K562 (cell line): ENCODE measurements around the gene PGAP3. TPM values are rescaled to one million over a fixed set of nuclear protein-coding genes. Genes with fewer than 3 reads are reported as not detected.

Experiments used
- ATAC-seq: fragments of 200-7000 bp; cut with Tn5 transposase; 3 replicates; pipeline ENCODE4 v1.9.1; 2020; ENCODE audit warnings: moderate library complexity
- BruUV-seq: library from RNA; stranded (reverse); fragments of 400-500 nt; replicated peaks from 2 replicates; lab custom pipeline; 2021; lab: Mats Ljungman, UMichigan
- CTCF ChIA-PET: fragments of 300-600 bp; formaldehyde crosslinking; extraction: SDS; loops from one replicate; lab custom pipeline; 2021; ENCODE audit warnings: low intra/inter-chr PET ratio; lab: Yijun Ruan, JAX
- POLR2A ChIA-PET: fragments of 300-600, 350-650 bp; sonication (Branson Sonifier 250); formaldehyde crosslinking; extraction: SDS; loops from one replicate; lab custom pipeline; 2021; ENCODE audit warnings: antibody characterized with exemption, inconsistent platforms; lab: Yijun Ruan, JAX
- DNase-seq, 4 experiments: peaks; one replicate each; pipeline versions ENCODE4 v3.0.0 to v3.0.0-alpha.2; 2011 to 2018; ENCODE audit warnings: low spot score in 3 of 4, mixed read lengths in 3 of 4; ENCODE audit errors: extremely low read depth in 1 of 4
- FAIRE-seq: peaks from 2 replicates; lab custom pipeline; 2011; peaks lifted over from hg19 to GRCh38; lab: Jason Lieb, UNC
- H2AFZ ChIP-seq: 2 replicates; pipeline ENCODE4 v1.6.0; 2011; ENCODE audit warnings: low read depth, low read length, control low read depth, inconsistent platforms
- H3K27ac ChIP-seq: fragments of 200-600 bp; 3 replicates; pipeline ENCODE4 v1.8.0; 2011; ENCODE audit warnings: low read depth, mild to moderate bottlenecking, control low read depth, inconsistent platforms, low read length, moderate library complexity, mixed read lengths; ENCODE audit errors: extremely low read depth
- H3K27me3 ChIP-seq, 2 experiments: fragments of 300-600 bp in 1 of 2; 2 replicates in 1 of 2; 3 replicates in 1 of 2; pipeline versions ENCODE4 v1.6.0 to v1.8.0; 2011; ENCODE audit warnings: inconsistent platforms in 2 of 2, low read length in 2 of 2, mild to moderate bottlenecking in 1 of 2, mixed read lengths in 1 of 2, moderate library complexity in 1 of 2; ENCODE audit not compliant: control insufficient read depth in 2 of 2, insufficient read depth in 2 of 2
- H3K36me3 ChIP-seq: fragments of 300-600 bp; 3 replicates; pipeline ENCODE4 v1.8.0; 2011; ENCODE audit warnings: mild to moderate bottlenecking, low read length, inconsistent platforms; ENCODE audit not compliant: control insufficient read depth, insufficient read depth
- H3K4me1 ChIP-seq, 2 experiments: fragments of 200-600 bp in 1 of 2; replicated peaks in 1 of 2; 2 replicates in 1 of 2; 3 replicates in 1 of 2; pipeline versions ENCODE4 v1.5.1 to v1.8.0; 2011; ENCODE audit warnings: inconsistent platforms in 2 of 2, low read length in 2 of 2, mild to moderate bottlenecking in 1 of 2, mixed read lengths in 1 of 2, moderate library complexity in 1 of 2; ENCODE audit not compliant: control insufficient read depth in 2 of 2, insufficient read depth in 2 of 2
- H3K4me2 ChIP-seq: 2 replicates; pipeline ENCODE4 v1.6.1; 2011; ENCODE audit warnings: low read length, control low read depth, inconsistent platforms, mixed read lengths; ENCODE audit not compliant: insufficient read depth
- H3K4me3 ChIP-seq: fragments of 200-600 bp; sonication (generic), shearing (Covaris generic); 2 replicates; pipeline ENCODE4 v1.5.1; 2016; ENCODE audit warnings: control low read depth, inconsistent platforms
- H3K79me2 ChIP-seq: fragments of 200-600 bp; 3 replicates; pipeline ENCODE4 v1.8.0; 2011; ENCODE audit warnings: low read length, inconsistent platforms; ENCODE audit not compliant: control insufficient read depth, insufficient read depth
- H3K9ac ChIP-seq, 2 experiments: 2 replicates each; pipeline versions ENCODE4 v1.6.0 to v1.6.1; 2011; ENCODE audit warnings: low read depth in 2 of 2, low read length in 2 of 2, control low read depth in 1 of 2, inconsistent platforms in 1 of 2, mild to moderate bottlenecking in 1 of 2, mixed read lengths in 1 of 2; ENCODE audit not compliant: insufficient read depth in 1 of 2
- H3K9me1 ChIP-seq: one replicate; pipeline ENCODE4 v1.6.0; 2011; ENCODE audit warnings: inconsistent platforms, mild to moderate bottlenecking, low read length, moderate library complexity; ENCODE audit not compliant: control insufficient read depth, insufficient read depth
- H3K9me3 ChIP-seq: replicated peaks from 2 replicates; pipeline ENCODE4 v1.5.1; 2011; ENCODE audit warnings: low read depth, low read length, inconsistent platforms; ENCODE audit not compliant: control insufficient read depth, insufficient read depth
- H4K20me1 ChIP-seq: replicated peaks from 2 replicates; pipeline ENCODE4 v1.6.1; 2011; ENCODE audit warnings: low read length, inconsistent platforms, mixed read lengths; ENCODE audit not compliant: control insufficient read depth, insufficient read depth
- FOXK1 ChIP-seq: sonication (generic); formaldehyde crosslinking; IDR thresholded peaks from 2 replicates; pipeline ENCODE4 v1.8.0; 2022; ENCODE audit warnings: missing genetic modification reagents, mild to moderate bottlenecking, borderline replicate concordance
- MTA1 ChIP-seq: fragments of 450-650 bp; IDR thresholded peaks from 2 replicates; pipeline ENCODE4 v1.6.1; 2017; ENCODE audit warnings: borderline replicate concordance
- NFIC ChIP-seq: fragments of 450-650 bp; IDR thresholded peaks from 2 replicates; pipeline ENCODE4 v1.6.1; 2017; ENCODE audit warnings: mild to moderate bottlenecking, inconsistent platforms
- NFIX ChIP-seq: fragments of 250-450 bp; sonication (Bioruptor Pico); IDR thresholded peaks from 2 replicates; pipeline ENCODE4 v1.4.0; 2020; ENCODE audit warnings: low read depth, mild to moderate bottlenecking, moderate library complexity
- STAT5B ChIP-seq: fragments of 250-450 bp; sonication (Bioruptor Pico); IDR thresholded peaks from 2 replicates; pipeline ENCODE4 v1.8.0; 2021; ENCODE audit warnings: mild to moderate bottlenecking, inconsistent platforms
- WGBS: fragments of 100-300 bp; shearing (Covaris generic); methylation state at CpG from one replicate; pipeline ENCODE4 v1.1.6; 2016; ENCODE audit warnings: low coverage, mixed read lengths; ENCODE audit not compliant: insufficient coverage; ENCODE audit errors: missing lambda C conversion rate; 5-methylcytosine and 5-hydroxymethylcytosine counted together
- in situ Hi-C: fragments of 300-500 bp; cut with MboI; formaldehyde crosslinking; loops from 4 replicates; pipeline ENCODE4 v1.15.0; 2018; ENCODE audit warnings: inconsistent platforms, mixed read lengths
- intact Hi-C: fragments of 100-400 bp; cut with micrococcal nuclease; formaldehyde crosslinking; loops from 2 replicates; pipeline ENCODE4 v1.14.2; 2022
- polyA plus RNA-seq, 8 experiments: library from polyadenylated mRNA; depleted of rRNA in 4 of 8; stranded (reverse) in 5 of 8; unstranded in 3 of 8; fragments of >200 nt; fragmentation: Nextera tagmentation in 2 of 8; fragmentation: Illumina TruSeq in 1 of 8; extraction: Ambion mirVana in 2 of 8; extraction: Trizol in 1 of 8; gene quantifications; 2 replicates each; pipeline versions ENCODE4 v1.2.1 to v1.2.3, GENCODE V29; 2011 to 2014; ENCODE audit warnings: inconsistent platforms in 1 of 8, missing spikeins in 1 of 8
- total RNA-seq, 7 experiments: library from RNA; depleted of rRNA in 6 of 7; stranded (reverse); fragments of >200 nt in 6 of 7; fragmentation: Illumina TruSeq in 2 of 7; extraction: Trizol in 2 of 7; gene quantifications; 2 replicates each; pipeline versions ENCODE4 v1.2.1 to v1.2.3, GENCODE V29; 2011 to 2021; ENCODE audit warnings: low replicate concordance in 1 of 7
- TF ChIP-seq, protein P1 (sequence below): fragments of 250-450 bp; sonication (Bioruptor Pico); IDR thresholded peaks from 2 replicates; pipeline ENCODE4 v1.8.0; 2021; ENCODE audit warnings: mild to moderate bottlenecking, moderate library complexity

PGAP3 gene
- total and polyA plus RNA-seq, 9 of the 15 experiments (the other 6 are each of a cell fraction or from before 2014, with no cell fraction given) = 0.38 to 9.4 (median 4.5) TPM

DNA sequence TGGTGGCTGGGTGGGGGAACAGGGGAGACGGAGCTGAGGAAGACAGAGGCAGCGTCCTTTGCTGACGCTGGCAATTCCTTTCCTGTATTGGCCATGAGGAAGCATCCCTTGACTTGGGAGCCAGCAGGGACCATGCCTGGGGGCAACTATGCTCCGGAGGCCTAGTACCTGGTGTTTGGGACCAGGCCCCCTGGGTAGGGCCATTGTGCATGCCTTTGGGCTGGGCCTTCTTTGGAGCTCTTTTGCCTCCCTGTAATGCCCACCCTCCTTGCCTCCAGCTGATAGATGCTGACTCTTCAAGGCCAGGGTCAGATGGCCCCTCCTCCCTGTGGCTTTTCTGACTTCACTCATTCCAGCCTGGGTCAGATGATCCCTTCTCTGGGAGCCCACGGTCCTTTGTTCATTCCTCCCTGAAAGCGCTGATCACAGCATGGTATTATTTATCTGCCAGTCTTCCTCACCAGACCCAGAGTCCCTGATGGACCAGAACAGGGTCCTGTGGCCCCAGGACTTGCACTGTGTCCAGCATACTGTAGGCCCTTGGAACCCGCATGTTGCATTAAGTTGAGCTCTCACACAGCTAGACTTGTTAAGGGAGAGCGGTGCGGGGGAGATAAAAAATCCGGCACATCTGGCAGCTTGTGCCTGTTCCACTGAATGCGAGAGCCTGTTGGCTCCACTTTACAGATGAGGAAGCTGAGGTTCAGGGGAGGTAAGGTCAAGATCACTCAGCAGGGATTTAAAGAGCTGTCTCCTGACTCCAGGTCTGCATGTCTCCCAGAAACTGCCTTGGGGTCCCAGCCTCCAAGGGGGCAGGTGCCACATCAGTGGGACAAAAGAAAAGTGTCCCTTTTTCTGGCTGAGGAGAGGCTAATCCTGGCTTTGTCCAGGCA is 48.0 kb downstream of the PGAP3 start (continued):
- TF ChIP-seq STAT5B (CRISPR knock-in tag) = no peak
- TF ChIP-seq, protein P1, sequence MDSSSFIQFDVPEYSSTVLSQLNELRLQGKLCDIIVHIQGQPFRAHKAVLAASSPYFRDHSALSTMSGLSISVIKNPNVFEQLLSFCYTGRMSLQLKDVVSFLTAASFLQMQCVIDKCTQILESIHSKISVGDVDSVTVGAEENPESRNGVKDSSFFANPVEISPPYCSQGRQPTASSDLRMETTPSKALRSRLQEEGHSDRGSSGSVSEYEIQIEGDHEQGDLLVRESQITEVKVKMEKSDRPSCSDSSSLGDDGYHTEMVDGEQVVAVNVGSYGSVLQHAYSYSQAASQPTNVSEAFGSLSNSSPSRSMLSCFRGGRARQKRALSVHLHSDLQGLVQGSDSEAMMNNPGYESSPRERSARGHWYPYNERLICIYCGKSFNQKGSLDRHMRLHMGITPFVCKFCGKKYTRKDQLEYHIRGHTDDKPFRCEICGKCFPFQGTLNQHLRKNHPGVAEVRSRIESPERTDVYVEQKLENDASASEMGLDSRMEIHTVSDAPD = no peak
- TF ChIP-seq FOXK1 = no peak

GRCh38 chr17:39639043-39639442 is 48.8 kb downstream of the PGAP3 start:
- H3K79me2 ChIP-seq = peaks cover 70% of the 10 kb centered on the region
- H3K9me1 ChIP-seq = no peaks in the 10 kb centered on the region
- no peak overlapping the region; a peak in 1 of 4 replicates for H3K9ac ChIP-seq
- H3K4me2 ChIP-seq = peak overlapping the region; percentile 94; the same call in 1 of the 2 replicates
- no peak overlapping the region for H3K27ac ChIP-seq
- no peaks in the 10 kb centered on the region for H3K9me3 ChIP-seq
- ChIA-PET CTCF (no interaction called here), POLR2A (interaction anchor here (0.6 to 1.9 kb wide), 4 partner anchors 11 to 995 kb away, joined by 3 to 7 read pairs (median 5); no protein-coding TSS in a partner anchor)
- no peak for DNase-seq
- in situ Hi-C loops (no loop called here), intact Hi-C loops (no loop called here)
- TF ChIP-seq MTA1 (no peak), NFIC (peak; percentile 95), NFIX (CRISPR knock-in tag) (peak; percentile 70)
- ATAC-seq = no peak
- peaks cover 11% of the 10 kb centered on the region; the same call in 2 of the 3 replicates for H3K36me3 ChIP-seq
- WGBS = 54% methylated on average over 2 of the region's 2 CpGs
- H4K20me1 ChIP-seq = peaks cover 26% of the 10 kb centered on the region
- H3K4me1 ChIP-seq = peaks cover 66 to 69% of the 10 kb centered on the region in 2 experiments
- H2AFZ ChIP-seq = no peak overlapping the region
- FAIRE-seq = no peak
- no peaks in the 10 kb centered on the region for H3K27me3 ChIP-seq
- H3K4me3 ChIP-seq = no peak overlapping the region
- no TSS peak for BruUV-seq
